ENCODE data around the gene OSBPL5.

OSBPL5 gene

DNA sequence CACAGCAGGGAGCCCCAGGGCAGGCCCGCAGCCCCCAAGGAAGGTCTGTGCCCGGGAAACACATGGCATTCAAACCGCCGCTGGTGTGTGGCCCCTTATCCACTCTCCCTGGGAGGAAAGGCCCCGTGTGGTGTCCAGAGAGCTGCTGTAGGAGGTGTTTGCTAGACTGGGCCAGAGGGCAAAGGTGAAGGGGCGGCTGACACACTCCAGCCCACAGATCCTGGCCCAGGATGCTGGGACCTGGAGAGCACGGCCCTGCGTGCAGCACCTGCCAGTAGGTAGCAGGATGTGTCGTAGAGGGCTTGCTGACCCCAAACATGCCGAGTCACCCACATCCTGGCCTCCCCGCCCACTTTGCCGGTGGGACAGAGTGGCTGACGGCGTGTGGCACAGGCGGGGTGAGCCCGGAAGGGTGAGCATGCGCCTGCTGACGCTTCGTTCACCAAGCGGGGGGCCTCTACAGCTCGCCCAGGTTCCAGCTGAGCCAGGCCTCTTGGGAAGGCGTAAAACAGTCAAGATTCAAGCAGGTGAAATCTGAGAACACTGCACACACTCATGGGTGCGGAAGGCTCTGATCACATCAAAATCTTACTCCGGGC lies 11.0 kb downstream of the OSBPL5 start:
- Histone ChIP-seq H3K27ac (ENCODE audit: low read depth, low read length) (peak overlapping the region; percentile 84), H3K27me3 (ENCODE audit: control insufficient read depth, insufficient read depth, low read length) (no peaks in the 10 kb centered on the region), H3K4me1 (ENCODE audit: control insufficient read depth, insufficient read depth, low read length) (peaks cover 46% of the 10 kb centered on the region), H3K36me3 (ENCODE audit: control insufficient read depth, insufficient read depth, low read length) (no peaks in the 10 kb centered on the region), H3K9ac (ENCODE audit: low read length) (no peak overlapping the region), H3K4me3 (ENCODE audit: low read length) (no peak overlapping the region)

DNA sequence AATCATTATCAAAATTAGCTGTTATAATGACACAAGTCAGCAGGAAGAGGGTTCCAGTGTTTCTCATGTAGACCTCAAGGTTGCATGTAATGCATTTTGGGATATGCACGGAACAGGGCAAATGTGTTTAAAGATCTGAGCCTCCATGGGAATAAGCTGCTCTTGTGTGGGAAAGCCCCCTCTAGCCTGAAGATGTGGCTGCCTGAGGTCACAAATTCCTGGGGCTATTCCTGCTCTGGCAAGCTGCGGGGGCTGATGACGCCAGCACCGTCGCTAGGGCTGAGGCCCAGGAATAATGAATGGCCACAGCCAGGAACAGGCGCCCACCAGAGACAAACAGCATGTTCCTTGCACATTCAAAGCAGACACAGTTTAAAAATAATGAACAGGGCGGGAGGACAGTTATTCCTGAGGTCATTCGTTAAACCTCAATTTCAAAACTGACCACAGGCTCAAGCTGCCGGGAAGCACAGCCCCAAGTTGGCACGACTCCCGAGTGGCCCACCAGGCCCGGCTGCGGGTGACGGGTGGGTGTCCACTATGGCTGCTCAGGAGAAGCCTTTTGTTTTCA lies 11.7 kb downstream of the OSBPL5 start:
- no peaks in the 10 kb centered on the region for H3K27me3 ChIP-seq (ENCODE audit: control insufficient read depth, insufficient read depth, low read length)
- no peak overlapping the region for H3K4me3 ChIP-seq (ENCODE audit: low read length)
- peak overlapping the region; percentile 84 for H3K27ac ChIP-seq (ENCODE audit: low read depth, low read length)
- no peak overlapping the region for H3K9ac ChIP-seq (ENCODE audit: low read length)
- H3K4me1 ChIP-seq (ENCODE audit: control insufficient read depth, insufficient read depth, low read length), result peaks cover 41% of the 10 kb centered on the region
- H3K36me3 ChIP-seq (ENCODE audit: control insufficient read depth, insufficient read depth, low read length), result no peaks in the 10 kb centered on the region

DNA sequence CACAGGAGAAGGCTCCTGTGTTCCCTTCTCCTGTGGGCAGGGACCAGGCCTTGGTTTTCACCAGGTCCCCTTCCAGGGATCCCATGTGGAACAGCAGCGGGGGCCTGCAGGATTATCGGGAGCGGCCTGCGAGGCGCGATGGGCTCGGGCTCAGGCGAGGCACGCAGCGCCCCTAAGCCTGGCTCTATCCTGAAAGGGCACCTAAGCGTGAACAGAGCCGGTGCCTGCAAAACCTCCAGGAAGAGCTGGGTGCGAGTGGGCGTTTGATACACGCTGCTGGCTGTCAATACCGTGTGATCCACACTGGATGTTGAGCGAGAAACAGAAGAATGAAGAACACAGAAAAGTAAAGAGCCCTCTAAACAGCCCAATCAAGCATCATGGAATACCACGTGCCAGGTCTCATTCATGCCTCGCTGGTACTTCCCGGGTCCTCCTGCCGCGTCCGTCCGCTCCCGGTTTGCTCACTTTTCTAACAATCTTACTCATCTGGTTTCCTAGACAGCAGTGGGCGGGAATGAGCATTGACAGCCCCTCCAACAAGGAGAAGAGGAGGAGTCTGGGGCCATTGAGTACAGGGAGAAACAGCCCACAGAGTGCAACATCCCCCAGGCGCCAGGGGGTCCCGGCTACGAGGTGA lies 12.5 kb downstream of the OSBPL5 start:
- Histone ChIP-seq H3K4me1 (ENCODE audit: control insufficient read depth, insufficient read depth, low read length) (peaks cover 41% of the 10 kb centered on the region), H3K4me3 (ENCODE audit: low read length) (no peak overlapping the region), H3K9ac (ENCODE audit: low read length) (no peak overlapping the region), H3K27me3 (ENCODE audit: control insufficient read depth, insufficient read depth, low read length) (no peaks in the 10 kb centered on the region), H3K27ac (ENCODE audit: low read depth, low read length) (peak overlapping the region; percentile 84), H3K36me3 (ENCODE audit: control insufficient read depth, insufficient read depth, low read length) (no peaks in the 10 kb centered on the region)

DNA sequence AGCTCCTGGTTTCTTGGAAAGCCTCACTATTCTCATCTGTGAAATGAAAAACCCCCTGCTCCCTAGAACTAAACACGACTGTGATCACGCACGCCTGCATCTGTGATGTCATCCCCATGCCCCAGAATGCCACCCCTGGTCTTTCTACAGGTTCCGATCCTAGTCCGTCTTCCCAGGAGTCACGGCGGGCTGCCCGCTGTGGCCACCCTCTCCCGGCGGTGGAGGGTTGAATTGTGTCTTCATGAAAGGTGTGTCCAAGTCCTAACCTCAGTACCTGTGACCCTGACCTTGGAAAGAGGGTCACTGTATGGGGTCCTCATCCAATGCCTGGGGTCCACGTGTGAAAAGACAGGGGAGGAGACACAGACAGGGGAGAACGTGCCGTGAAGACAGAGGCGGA lies 14.4 kb downstream of the OSBPL5 start:
- peaks cover 26% of the 10 kb centered on the region for H3K4me1 ChIP-seq (ENCODE audit: control insufficient read depth, insufficient read depth, low read length)
- H3K36me3 ChIP-seq (ENCODE audit: control insufficient read depth, insufficient read depth, low read length), result no peaks in the 10 kb centered on the region
- H3K27me3 ChIP-seq (ENCODE audit: control insufficient read depth, insufficient read depth, low read length), result no peaks in the 10 kb centered on the region
- no peak overlapping the region for H3K4me3 ChIP-seq (ENCODE audit: low read length)
- H3K9ac ChIP-seq (ENCODE audit: low read length), result no peak overlapping the region
- H3K27ac ChIP-seq (ENCODE audit: low read depth, low read length), result no peak overlapping the region

DNA sequence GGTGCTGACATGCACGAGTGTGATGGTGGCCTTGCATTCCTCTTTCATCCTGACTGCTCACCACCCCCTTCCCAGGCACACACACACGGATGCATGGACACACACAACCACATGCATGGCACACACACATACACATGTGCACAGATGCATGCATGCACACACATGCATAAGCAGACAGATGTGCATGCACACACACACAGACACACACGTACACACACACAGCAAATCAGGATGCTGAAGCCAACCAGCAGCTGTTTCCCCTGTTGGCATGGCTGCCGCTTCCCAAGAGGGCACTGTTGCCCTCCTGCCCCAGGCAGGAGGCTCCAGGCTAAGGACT lies 15.3 kb downstream of the OSBPL5 start:
- H3K9ac ChIP-seq (ENCODE audit: low read length), result no peak overlapping the region
- peaks cover 19% of the 10 kb centered on the region for H3K4me1 ChIP-seq (ENCODE audit: control insufficient read depth, insufficient read depth, low read length)
- H3K27me3 ChIP-seq (ENCODE audit: control insufficient read depth, insufficient read depth, low read length), result no peaks in the 10 kb centered on the region
- no peak overlapping the region for H3K4me3 ChIP-seq (ENCODE audit: low read length)
- no peaks in the 10 kb centered on the region for H3K36me3 ChIP-seq (ENCODE audit: control insufficient read depth, insufficient read depth, low read length)
- H3K27ac ChIP-seq (ENCODE audit: low read depth, low read length), result no peak overlapping the region

GRCh38 chr11:3148990-3149851 lies 15.9 kb downstream of the OSBPL5 start:
- peaks cover 15% of the 10 kb centered on the region for H3K4me1 ChIP-seq (ENCODE audit: control insufficient read depth, insufficient read depth, low read length)
- no peaks in the 10 kb centered on the region for H3K36me3 ChIP-seq (ENCODE audit: control insufficient read depth, insufficient read depth, low read length)
- no peaks in the 10 kb centered on the region for H3K27me3 ChIP-seq (ENCODE audit: control insufficient read depth, insufficient read depth, low read length)
- no peak overlapping the region for H3K4me3 ChIP-seq (ENCODE audit: low read length)
- H3K9ac ChIP-seq (ENCODE audit: low read length), result no peak overlapping the region
- no peak overlapping the region for H3K27ac ChIP-seq (ENCODE audit: low read depth, low read length)

DNA sequence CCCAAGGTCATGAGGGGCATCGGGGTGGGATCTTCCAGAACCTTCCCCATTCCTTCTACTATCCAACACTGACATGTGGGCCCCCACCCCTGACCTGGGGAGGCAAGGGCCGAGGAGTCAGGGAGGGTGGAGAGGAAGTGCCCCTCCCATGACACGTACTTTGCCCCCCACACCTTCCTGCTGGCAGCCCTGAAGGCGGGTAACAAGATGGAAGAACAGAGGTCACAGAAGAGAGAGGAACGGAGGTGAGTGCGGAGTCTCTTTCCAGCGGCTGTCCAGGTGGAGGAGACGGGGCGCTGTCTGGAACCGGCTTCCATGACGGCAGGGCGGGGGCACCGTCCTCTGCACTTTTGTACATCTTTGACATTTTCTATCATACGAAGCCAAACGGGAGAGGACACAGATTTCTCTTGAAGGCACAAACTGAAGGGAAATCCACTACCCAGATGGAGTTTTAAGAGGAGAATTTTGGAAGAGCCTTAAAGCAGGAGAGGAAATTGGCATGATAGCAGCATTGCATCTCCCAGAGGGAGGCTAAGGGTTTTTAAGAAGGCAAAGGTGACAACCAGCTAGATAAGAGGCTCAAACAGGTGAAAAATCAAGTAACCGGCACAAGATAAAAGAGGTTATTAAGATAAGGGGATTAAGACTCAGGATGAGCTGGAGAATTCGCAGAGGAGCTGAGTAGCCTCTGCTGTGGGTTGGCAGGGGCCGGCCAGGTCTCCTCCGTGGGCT lies 16.7 kb downstream of the OSBPL5 start:
- H3K27me3 ChIP-seq (ENCODE audit: control insufficient read depth, insufficient read depth, low read length), result no peaks in the 10 kb centered on the region
- H3K36me3 ChIP-seq (ENCODE audit: control insufficient read depth, insufficient read depth, low read length), result no peaks in the 10 kb centered on the region
- H3K9ac ChIP-seq (ENCODE audit: low read length), result no peak overlapping the region
- peaks cover 7% of the 10 kb centered on the region for H3K4me1 ChIP-seq (ENCODE audit: control insufficient read depth, insufficient read depth, low read length)
- H3K4me3 ChIP-seq (ENCODE audit: low read length), result no peak overlapping the region
- no peak overlapping the region for H3K27ac ChIP-seq (ENCODE audit: low read depth, low read length)

- H3K4me1 ChIP-seq (ENCODE audit: control insufficient read depth, insufficient read depth, low read length), result no peaks in the 10 kb centered on the region
- no peaks in the 10 kb centered on the region for H3K27me3 ChIP-seq (ENCODE audit: control insufficient read depth, insufficient read depth, low read length)
- H3K27ac ChIP-seq (ENCODE audit: low read depth, low read length), result no peak overlapping the region
- H3K36me3 ChIP-seq (ENCODE audit: control insufficient read depth, insufficient read depth, low read length), result no peaks in the 10 kb centered on the region
- no peak overlapping the region for H3K4me3 ChIP-seq (ENCODE audit: low read length)
- no peak overlapping the region for H3K9ac ChIP-seq (ENCODE audit: low read length)
Observed at GRCh38 chr11:3147626-3148025, 17.5 kb downstream of the OSBPL5 start.

DNA sequence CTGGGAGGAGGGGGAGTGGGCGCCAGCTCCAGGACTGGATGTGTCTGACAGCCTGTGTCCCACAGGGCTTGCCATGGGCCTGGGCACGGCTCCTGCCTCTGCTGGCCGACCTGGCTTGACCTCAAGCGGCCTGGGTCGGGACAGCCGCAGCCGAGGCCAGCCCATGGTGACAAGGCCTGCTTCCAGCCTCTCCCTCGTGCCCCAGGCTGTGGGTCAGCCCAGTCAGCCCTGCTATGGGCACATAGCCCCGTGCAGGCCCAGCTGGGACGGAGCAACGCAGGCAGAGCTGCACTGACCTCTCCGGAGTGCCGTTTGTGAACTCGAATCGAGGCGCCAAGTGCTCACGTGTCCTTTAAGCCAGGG lies 17.9 kb downstream of the OSBPL5 start:
- no peaks in the 10 kb centered on the region for H3K4me1 ChIP-seq (ENCODE audit: control insufficient read depth, insufficient read depth, low read length)
- H3K9ac ChIP-seq (ENCODE audit: low read length), result no peak overlapping the region
- H3K27ac ChIP-seq (ENCODE audit: low read depth, low read length), result no peak overlapping the region
- peak overlapping the region; percentile 9 for H3K4me3 ChIP-seq (ENCODE audit: low read length)
- no peaks in the 10 kb centered on the region for H3K27me3 ChIP-seq (ENCODE audit: control insufficient read depth, insufficient read depth, low read length)
- H3K36me3 ChIP-seq (ENCODE audit: control insufficient read depth, insufficient read depth, low read length), result peaks cover 1% of the 10 kb centered on the region

- no peaks in the 10 kb centered on the region for H3K27me3 ChIP-seq (ENCODE audit: control insufficient read depth, insufficient read depth, low read length)
- peak overlapping the region; percentile 30 for H3K27ac ChIP-seq (ENCODE audit: low read depth, low read length)
- H3K36me3 ChIP-seq (ENCODE audit: control insufficient read depth, insufficient read depth, low read length), result peaks cover 3% of the 10 kb centered on the region
- no peak overlapping the region for H3K9ac ChIP-seq (ENCODE audit: low read length)
- H3K4me1 ChIP-seq (ENCODE audit: control insufficient read depth, insufficient read depth, low read length), result no peaks in the 10 kb centered on the region
- no peak overlapping the region for H3K4me3 ChIP-seq (ENCODE audit: low read length)
Observed at GRCh38 chr11:3146612-3147256, 18.4 kb downstream of the OSBPL5 start.

- H3K27ac ChIP-seq (ENCODE audit: low read depth, low read length), result no peak overlapping the region
- peaks cover 3% of the 10 kb centered on the region for H3K36me3 ChIP-seq (ENCODE audit: control insufficient read depth, insufficient read depth, low read length)
- no peaks in the 10 kb centered on the region for H3K4me1 ChIP-seq (ENCODE audit: control insufficient read depth, insufficient read depth, low read length)
Observed at GRCh38 chr11:3145206-3145520, 19.9 kb downstream of the OSBPL5 start.

More at GRCh38 chr11:3145206-3145520, 19.9 kb downstream of the OSBPL5 start:
- Histone ChIP-seq H3K4me3 (ENCODE audit: low read length) (no peak overlapping the region), H3K9ac (ENCODE audit: low read length) (no peak overlapping the region), H3K27me3 (ENCODE audit: control insufficient read depth, insufficient read depth, low read length) (no peaks in the 10 kb centered on the region)

Data from rectal smooth muscle tissue (tissue), 1 donor.